Liver (tissue), 9 donors: ENCODE measurements around the gene SIPA1L3. TPM values are rescaled to one million over a fixed set of nuclear protein-coding genes. Genes with fewer than 3 reads are reported as not detected.

ENCODE experiments used
- DNase-seq: peaks from one replicate; pipeline ENCODE4 v3.0.0-alpha.2; 2017; ENCODE audit warnings: low spot score
- H3K27ac ChIP-seq, 2 donors: one replicate each; pipeline ENCODE4 v1.7.0; 2013; ENCODE audit warnings: inconsistent platforms in 2 of 2, low read length in 2 of 2, control low read depth in 1 of 2, low read depth in 1 of 2, mild to moderate bottlenecking in 1 of 2
- H3K27me3 ChIP-seq, 4 donors: one replicate each; pipeline versions ENCODE4 v1.6.1 to v1.7.0; 2013; ENCODE audit warnings: low read length in 3 of 4, inconsistent platforms in 1 of 4, mild to moderate bottlenecking in 1 of 4, moderate library complexity in 1 of 4; ENCODE audit not compliant: control insufficient read depth in 4 of 4, insufficient read depth in 4 of 4
- H3K36me3 ChIP-seq, 4 donors: one replicate each; pipeline versions ENCODE4 v1.6.1 to v1.7.0; 2013; ENCODE audit warnings: low read length in 3 of 4, mild to moderate bottlenecking in 3 of 4, low read depth in 1 of 4, moderate library complexity in 1 of 4; ENCODE audit not compliant: control insufficient read depth in 4 of 4, insufficient read depth in 3 of 4
- H3K4me1 ChIP-seq, 4 donors: one replicate each; pipeline versions ENCODE4 v1.6.1 to v1.7.0; 2013; ENCODE audit warnings: low read length in 3 of 4, mild to moderate bottlenecking in 3 of 4, moderate library complexity in 1 of 4; ENCODE audit not compliant: control insufficient read depth in 4 of 4, insufficient read depth in 4 of 4
- H3K4me3 ChIP-seq, 3 donors: one replicate each; pipeline versions ENCODE4 v1.6.1 to v1.7.0; 2013; ENCODE audit warnings: low read length in 3 of 3, control low read depth in 1 of 3, low read depth in 1 of 3, mild to moderate bottlenecking in 1 of 3
- H3K9ac ChIP-seq, 2 donors: one replicate each; pipeline ENCODE4 v1.7.0; 2013; ENCODE audit warnings: low read length in 2 of 2, mild to moderate bottlenecking in 2 of 2, moderate library complexity in 2 of 2, control low read depth in 1 of 2, low read depth in 1 of 2
- H3K9me3 ChIP-seq, 4 donors: one replicate each; pipeline versions ENCODE4 v1.6.1 to v1.7.0; 2013; ENCODE audit warnings: low read length in 3 of 4; ENCODE audit not compliant: control insufficient read depth in 4 of 4
- ATF3 ChIP-seq: IDR thresholded peaks from 2 replicates; pipeline ENCODE4 v1.6.1; 2016; ENCODE audit warnings: antibody characterized with exemption
- CTCF ChIP-seq: fragments of 150-350 bp; IDR thresholded peaks from 2 replicates; pipeline ENCODE4 v1.5.1; 2017; ENCODE audit warnings: improper control_type of control experiment, low read depth, low read length; ENCODE audit not compliant: missing input control
- EGR1 ChIP-seq, 2 donors: IDR thresholded peaks; 2 replicates each; pipeline ENCODE4 v1.6.1; 2016 to 2018; ENCODE audit warnings: antibody characterized with exemption in 2 of 2, low read depth in 2 of 2
- FOXA1 ChIP-seq: IDR thresholded peaks from 2 replicates; pipeline ENCODE4 v1.6.1; 2016; ENCODE audit warnings: antibody characterized with exemption
- FOXA2 ChIP-seq: IDR thresholded peaks from 2 replicates; pipeline ENCODE4 v1.6.1; 2016; ENCODE audit warnings: antibody characterized with exemption
- GABPA ChIP-seq, 2 donors: IDR thresholded peaks in 1 of 2; conservative IDR thresholded peaks in 1 of 2; 2 replicates each; pipeline ENCODE4 v1.6.1; 2016; ENCODE audit warnings: antibody characterized with exemption in 2 of 2, mild to moderate bottlenecking in 1 of 2, moderate library complexity in 1 of 2
- HNF4A ChIP-seq, 2 donors: conservative IDR thresholded peaks; 2 replicates each; pipeline ENCODE4 v1.6.1; 2016; ENCODE audit warnings: antibody characterized with exemption in 2 of 2, mild to moderate bottlenecking in 2 of 2
- HNF4G ChIP-seq: IDR thresholded peaks from 2 replicates; pipeline ENCODE4 v1.6.1; 2016; ENCODE audit warnings: antibody characterized with exemption
- JUND ChIP-seq, 2 donors: IDR thresholded peaks; 2 replicates each; pipeline ENCODE4 v1.6.1; 2016; ENCODE audit warnings: antibody characterized with exemption in 2 of 2
- NR2F2 ChIP-seq: IDR thresholded peaks from 2 replicates; pipeline ENCODE4 v1.6.1; 2016; ENCODE audit warnings: antibody characterized with exemption
- RAD21 ChIP-seq, 2 donors: IDR thresholded peaks; 2 replicates each; pipeline ENCODE4 v1.6.1; 2016; ENCODE audit warnings: antibody characterized with exemption in 2 of 2, mild to moderate bottlenecking in 2 of 2
- REST ChIP-seq: IDR thresholded peaks from 2 replicates; pipeline ENCODE4 v1.6.1; 2016; ENCODE audit warnings: antibody characterized with exemption, mild to moderate bottlenecking
- RXRA ChIP-seq, 2 donors: IDR thresholded peaks; 2 replicates each; pipeline ENCODE4 v1.6.1; 2017 to 2018; ENCODE audit warnings: antibody characterized with exemption in 2 of 2, mild to moderate bottlenecking in 1 of 2
- SP1 ChIP-seq: IDR thresholded peaks from 2 replicates; pipeline ENCODE4 v1.6.1; 2018; ENCODE audit warnings: antibody characterized with exemption, mild to moderate bottlenecking
- TAF1 ChIP-seq: conservative IDR thresholded peaks from 2 replicates; pipeline ENCODE4 v1.6.1; 2016; ENCODE audit warnings: antibody characterized with exemption, mild to moderate bottlenecking
- WGBS: extraction: QIAGEN DNeasy Blood & Tissue Kit; methylation state at CpG from one replicate; pipeline ENCODE4 v1.1.7; 2013; 5-methylcytosine and 5-hydroxymethylcytosine counted together
- polyA plus RNA-seq, 2 donors: library from polyadenylated mRNA; stranded (reverse) in 1 of 2; unstranded in 1 of 2; fragments of 200-250 nt in 1 of 2; fragments of >200 nt in 1 of 2; fragmentation: Nextera tagmentation in 1 of 2; extraction: Ambion mirVana in 1 of 2; gene quantifications; one replicate each; pipeline versions ENCODE4 v1.2.1 to v1.2.3, GENCODE V29; 2013 to 2015
- total RNA-seq, 2 donors: library from RNA; depleted of rRNA; stranded (reverse); fragments of >200 nt; gene quantifications; one replicate each; pipeline ENCODE4 v1.2.3, GENCODE V29; 2014
- donor health status: healthy.
- donor health status: healthy.
- donor health status: healthy.
- donor health status: healthy.
- donor health status: healthy.

SIPA1L3 gene
- total and polyA plus RNA-seq, 4 donors = 2.4 to 10.0 (median 4.4) TPM

GRCh38 chr19:37902668-37903067 lies 4.3 kb upstream of the SIPA1L3 start:
- 1% methylated on average over 4 of the region's 4 CpGs for WGBS
- Histone ChIP-seq H3K4me1 (peaks cover 0 to 10% (median 4%) of the 10 kb centered on the region in 4 donors), H3K9ac (no peak overlapping the region), H3K4me3 (no peak overlapping the region), H3K27ac (no peak overlapping the region), H3K9me3 (no peaks in the 10 kb centered on the region), H3K27me3 (no peaks in the 10 kb centered on the region), H3K36me3 (no peaks in the 10 kb centered on the region)
- TF ChIP-seq SP1 (no peak), JUND (IDR thresholded peaks at IDR 0.05) (no peak), RAD21 (IDR thresholded peaks at IDR 0.05) (peak; percentile 95 to 96), FOXA1 (no peak), CTCF (peak; percentile 75), NR2F2 (no peak)
- peak; percentile 80 for DNase-seq

- no peaks in the 10 kb centered on the region for H3K36me3 ChIP-seq
- H3K4me1 ChIP-seq = peaks cover 0 to 14% (median 9%) of the 10 kb centered on the region in 4 donors
- no peaks in the 10 kb centered on the region for H3K9me3 ChIP-seq
- WGBS = 93% methylated on average over 2 of the region's 2 CpGs
- H3K27ac ChIP-seq = no peak overlapping the region
- H3K9ac ChIP-seq = no peak overlapping the region
- no peak for DNase-seq
- H3K4me3 ChIP-seq = no peak overlapping the region
- TF ChIP-seq ATF3 (no peak), FOXA2 (no peak), EGR1 (IDR thresholded peaks at IDR 0.05; ENCODE audit: low read depth in 2 of 2) (no peak), FOXA1 (no peak), HNF4A (conservative IDR thresholded peaks at IDR 0.05) (no peak), RXRA (IDR thresholded peaks at IDR 0.05) (no peak), SP1 (no peak), HNF4G (no peak), NR2F2 (no peak), REST (no peak), RAD21 (IDR thresholded peaks at IDR 0.05) (no peak), TAF1 (no peak), GABPA (IDR thresholded peaks at IDR 0.05 in 1 of 2, conservative IDR thresholded peaks at IDR 0.05 in 1 of 2) (no peak)
- no peaks in the 10 kb centered on the region for H3K27me3 ChIP-seq
Measured at GRCh38 chr19:37903096-37903495, 3.9 kb upstream of the SIPA1L3 start.
